ENCODE data around the gene VPS37B.

Gene VPS37B

GRCh38 chr12:122820138-122820537 lies 75.8 kb downstream of the VPS37B start:
- DNase-seq (ENCODE audit: extremely low read depth, low read depth) = no peak
- TF ChIP-seq CTCF (IDR thresholded peaks at IDR 0.05; ENCODE audit: low read depth, low read length) = no peak

- no peak for DNase-seq (ENCODE audit: extremely low read depth, low read depth)
Observed at GRCh38 chr12:122819209-122819785, 76.6 kb downstream of the VPS37B start.

More at GRCh38 chr12:122819209-122819785, 76.6 kb downstream of the VPS37B start:
- no peak for TF ChIP-seq CTCF (IDR thresholded peaks at IDR 0.05; ENCODE audit: low read depth, low read length)

All from AG09319 (cell line).